ENCODE data around the gene POLR2L. TPM values are rescaled to one million over a fixed set of nuclear protein-coding genes. Genes with fewer than 3 reads are reported as not detected.

The POLR2L gene
- total and polyA plus RNA-seq, 2 of the 13 experiments (the other 11 are each of a cell fraction or from before 2014, with no cell fraction given) = 104 to 114 TPM

DNA sequence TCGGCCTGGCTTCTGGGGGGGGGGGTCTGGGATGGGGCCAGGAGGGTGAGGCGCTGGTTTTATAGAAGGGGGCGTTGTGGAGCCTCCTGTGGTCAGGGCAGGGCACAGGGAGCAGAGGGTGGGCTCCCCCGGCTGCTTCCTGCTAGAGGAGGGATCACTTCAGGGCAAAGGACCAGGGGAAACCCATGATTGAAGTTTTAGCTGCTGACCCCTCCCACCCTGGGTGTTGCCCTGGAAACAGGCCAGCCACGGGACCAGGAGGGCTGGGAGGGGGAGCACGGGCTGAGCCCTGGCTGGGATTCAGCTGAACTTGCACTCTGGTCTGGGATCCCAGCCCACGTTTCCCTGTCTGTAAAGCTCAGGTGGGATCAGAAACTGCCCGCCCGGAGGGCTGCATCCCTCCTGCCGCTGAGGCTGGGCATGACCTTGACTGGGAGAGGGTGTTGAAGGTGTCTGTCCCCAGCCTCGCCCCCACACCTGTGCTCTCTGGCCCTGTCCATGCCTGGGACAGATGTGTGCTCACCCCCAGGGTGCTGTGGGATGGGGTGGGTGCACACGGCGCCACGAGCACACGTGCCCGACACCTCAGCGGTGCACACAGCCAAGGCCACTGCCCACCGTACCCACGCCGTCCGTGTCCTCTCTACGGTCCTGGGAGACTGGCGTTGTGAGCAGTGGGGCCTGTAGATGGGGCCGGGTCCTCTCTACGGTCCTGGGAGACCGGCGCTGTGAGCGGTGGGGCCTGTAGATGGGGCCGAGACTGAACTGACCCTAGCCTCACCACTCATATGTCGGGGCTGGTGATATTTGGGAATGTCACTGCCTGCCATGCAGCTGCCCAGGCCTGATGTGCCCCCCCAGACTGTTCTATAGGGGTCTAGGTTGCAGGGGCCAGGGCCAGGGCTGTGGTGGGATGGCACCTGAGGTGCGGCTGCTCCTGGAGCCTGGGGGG lies 2.6 kb upstream of the POLR2L start (continued):
- TF ChIP-seq, protein P1, sequence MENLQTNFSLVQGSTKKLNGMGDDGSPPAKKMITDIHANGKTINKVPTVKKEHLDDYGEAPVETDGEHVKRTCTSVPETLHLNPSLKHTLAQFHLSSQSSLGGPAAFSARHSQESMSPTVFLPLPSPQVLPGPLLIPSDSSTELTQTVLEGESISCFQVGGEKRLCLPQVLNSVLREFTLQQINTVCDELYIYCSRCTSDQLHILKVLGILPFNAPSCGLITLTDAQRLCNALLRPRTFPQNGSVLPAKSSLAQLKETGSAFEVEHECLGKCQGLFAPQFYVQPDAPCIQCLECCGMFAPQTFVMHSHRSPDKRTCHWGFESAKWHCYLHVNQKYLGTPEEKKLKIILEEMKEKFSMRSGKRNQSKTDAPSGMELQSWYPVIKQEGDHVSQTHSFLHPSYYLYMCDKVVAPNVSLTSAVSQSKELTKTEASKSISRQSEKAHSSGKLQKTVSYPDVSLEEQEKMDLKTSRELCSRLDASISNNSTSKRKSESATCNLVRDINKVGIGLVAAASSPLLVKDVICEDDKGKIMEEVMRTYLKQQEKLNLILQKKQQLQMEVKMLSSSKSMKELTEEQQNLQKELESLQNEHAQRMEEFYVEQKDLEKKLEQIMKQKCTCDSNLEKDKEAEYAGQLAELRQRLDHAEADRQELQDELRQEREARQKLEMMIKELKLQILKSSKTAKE (CRISPR knock-in tag; IDR thresholded peaks at IDR 0.05; ENCODE audit: borderline replicate concordance) = peak; percentile 66
- TF ChIP-seq ZNF614 (CRISPR knock-in tag; IDR thresholded peaks at IDR 0.05; ENCODE audit: borderline replicate concordance) (0 out of 2 replicates have a peak, but pooled peaks have one; percentile 25), BORCS8-MEF2B (CRISPR knock-in tag; IDR thresholded peaks at IDR 0.05) (peak; percentile 35; the same call in 1 of the 2 replicates), KAT8 (CRISPR knock-in tag; IDR thresholded peaks at IDR 0.05) (no peak), ZNF883 (CRISPR knock-in tag; IDR thresholded peaks at IDR 0.05; ENCODE audit: not compliant biosample characterization) (peak; percentile 42), ZNF136 (CRISPR knock-in tag; IDR thresholded peaks at IDR 0.05; ENCODE audit: low read depth) (no peak), JUNB (CRISPR knock-in tag; IDR thresholded peaks at IDR 0.05; ENCODE audit: borderline replicate concordance) (no peak), ERF (CRISPR knock-in tag; IDR thresholded peaks at IDR 0.05) (0 out of 2 replicates have a peak, but pooled peaks have one; percentile 35), FOXP1 (IDR thresholded peaks at IDR 0.05) (no peak), FOXP1 (CRISPR knock-in tag; IDR thresholded peaks at IDR 0.05) (no peak), RFX3 (CRISPR knock-in tag; IDR thresholded peaks at IDR 0.05) (peak; percentile 78), ELF4 (CRISPR knock-in tag; IDR thresholded peaks at IDR 0.05; ENCODE audit: borderline replicate concordance) (no peak), SOX6 (IDR thresholded peaks at IDR 0.05) (no peak), SOX6 (CRISPR knock-in tag; IDR thresholded peaks at IDR 0.05) (peak; percentile 11; the same call in 1 of the 2 replicates), AGO2 (optimal IDR thresholded peaks at IDR 0.05; ENCODE audit: low read depth, low read length) (peak; percentile 12), SRSF1 (optimal IDR thresholded peaks at IDR 0.05; ENCODE audit: low read depth, low read length) (no peak), CREM (IDR thresholded peaks at IDR 0.05) (0 out of 2 replicates have a peak, but pooled peaks have one; percentile 6), CREM (CRISPR knock-in tag; IDR thresholded peaks at IDR 0.05) (no peak), ZNF331 (CRISPR knock-in tag; IDR thresholded peaks at IDR 0.05) (0 out of 2 replicates have a peak, but pooled peaks have one; percentile 23), ZNF326 (CRISPR knock-in tag; IDR thresholded peaks at IDR 0.05; ENCODE audit: borderline replicate concordance) (no peak), CBX5 (CRISPR knock-in tag; IDR thresholded peaks at IDR 0.05; ENCODE audit: borderline replicate concordance) (peak; percentile 40; the same call in 1 of the 2 replicates), KDM2A (CRISPR knock-in tag; IDR thresholded peaks at IDR 0.05; ENCODE audit: borderline replicate concordance, low read depth) (0 out of 2 replicates have a peak, but pooled peaks have one; percentile 41)
- TF ChIP-seq, protein P2, sequence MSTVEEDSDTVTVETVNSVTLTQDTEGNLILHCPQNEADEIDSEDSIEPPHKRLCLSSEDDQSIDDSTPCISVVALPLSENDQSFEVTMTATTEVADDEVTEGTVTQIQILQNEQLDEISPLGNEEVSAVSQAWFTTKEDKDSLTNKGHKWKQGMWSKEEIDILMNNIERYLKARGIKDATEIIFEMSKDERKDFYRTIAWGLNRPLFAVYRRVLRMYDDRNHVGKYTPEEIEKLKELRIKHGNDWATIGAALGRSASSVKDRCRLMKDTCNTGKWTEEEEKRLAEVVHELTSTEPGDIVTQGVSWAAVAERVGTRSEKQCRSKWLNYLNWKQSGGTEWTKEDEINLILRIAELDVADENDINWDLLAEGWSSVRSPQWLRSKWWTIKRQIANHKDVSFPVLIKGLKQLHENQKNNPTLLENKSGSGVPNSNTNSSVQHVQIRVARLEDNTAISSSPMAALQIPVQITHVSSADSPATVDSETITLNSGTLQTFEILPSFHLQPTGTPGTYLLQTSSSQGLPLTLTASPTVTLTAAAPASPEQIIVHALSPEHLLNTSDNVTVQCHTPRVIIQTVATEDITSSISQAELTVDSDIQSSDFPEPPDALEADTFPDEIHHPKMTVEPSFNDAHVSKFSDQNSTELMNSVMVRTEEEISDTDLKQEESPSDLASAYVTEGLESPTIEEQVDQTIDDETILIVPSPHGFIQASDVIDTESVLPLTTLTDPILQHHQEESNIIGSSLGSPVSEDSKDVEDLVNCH (CRISPR knock-in tag; IDR thresholded peaks at IDR 0.05) = no peak
- TF ChIP-seq, protein P3, sequence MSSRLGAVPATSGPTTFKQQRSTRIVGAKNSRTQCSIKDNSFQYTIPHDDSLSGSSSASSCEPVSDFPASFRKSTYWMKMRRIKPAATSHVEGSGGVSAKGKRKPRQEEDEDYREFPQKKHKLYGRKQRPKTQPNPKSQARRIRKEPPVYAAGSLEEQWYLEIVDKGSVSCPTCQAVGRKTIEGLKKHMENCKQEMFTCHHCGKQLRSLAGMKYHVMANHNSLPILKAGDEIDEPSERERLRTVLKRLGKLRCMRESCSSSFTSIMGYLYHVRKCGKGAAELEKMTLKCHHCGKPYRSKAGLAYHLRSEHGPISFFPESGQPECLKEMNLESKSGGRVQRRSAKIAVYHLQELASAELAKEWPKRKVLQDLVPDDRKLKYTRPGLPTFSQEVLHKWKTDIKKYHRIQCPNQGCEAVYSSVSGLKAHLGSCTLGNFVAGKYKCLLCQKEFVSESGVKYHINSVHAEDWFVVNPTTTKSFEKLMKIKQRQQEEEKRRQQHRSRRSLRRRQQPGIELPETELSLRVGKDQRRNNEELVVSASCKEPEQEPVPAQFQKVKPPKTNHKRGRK (CRISPR knock-in tag; IDR thresholded peaks at IDR 0.05) = no peak
